Gastroesophageal sphincter (tissue), 4 donors: ENCODE data around the gene CDADC1. TPM values are rescaled to one million over a fixed set of nuclear protein-coding genes. Genes with fewer than 3 reads are reported as not detected.

Experiments used
- ATAC-seq: fragments of 150-250 bp; one replicate; pipeline ENCODE4 v1.9.1; 2016; ENCODE audit warnings: mild to moderate bottlenecking, moderate library complexity
- H3K27ac ChIP-seq, 4 donors: fragments of 200-600 bp; sonication (generic) in 3 of 4; 1 replicate in 3 of 4; 2 replicates in 1 of 4; pipeline ENCODE4 v1.5.1; 2016 to 2019
- H3K27me3 ChIP-seq: fragments of 200-600 bp; sonication (generic); one replicate; pipeline ENCODE4 v1.5.1; 2019
- H3K36me3 ChIP-seq, 2 donors: fragments of 200-600 bp; sonication (generic); one replicate each; pipeline ENCODE4 v1.5.1; 2019; ENCODE audit warnings: control low read depth in 1 of 2
- H3K4me1 ChIP-seq, 3 donors: fragments of 200-600 bp; sonication (generic); 1 replicate in 2 of 3; 2 replicates in 1 of 3; pipeline ENCODE4 v1.5.1; 2016 to 2019; ENCODE audit warnings: control low read depth in 2 of 3
- H3K4me3 ChIP-seq, 2 donors: fragments of 200-600 bp; sonication (generic); one replicate each; pipeline ENCODE4 v1.5.1; 2019; ENCODE audit warnings: mild to moderate bottlenecking in 1 of 2, moderate library complexity in 1 of 2
- H3K9me3 ChIP-seq, 3 donors: fragments of 200-600 bp; sonication (generic); one replicate each; pipeline ENCODE4 v1.5.1; 2017 to 2019; ENCODE audit warnings: control low read depth in 2 of 3
- CTCF ChIP-seq, 4 experiments: fragments of 200-600 bp in 2 of 4; fragments of 450-650 bp in 2 of 4; sonication (generic) in 1 of 4; IDR thresholded peaks; one replicate each; pipeline ENCODE4 v1.5.1; 2017 to 2019; ENCODE audit warnings: antibody characterized with exemption in 4 of 4, mild to moderate bottlenecking in 2 of 4, moderate library complexity in 2 of 4
- EP300 ChIP-seq: sonication (generic); formaldehyde crosslinking; IDR thresholded peaks from one replicate; pipeline ENCODE4 v1.6.1; 2017; ENCODE audit warnings: antibody characterized with exemption, mild to moderate bottlenecking
- POLR2A ChIP-seq, 2 donors: fragments of 450-650 bp; IDR thresholded peaks; one replicate each; pipeline ENCODE4 v1.6.1; 2017; ENCODE audit warnings: antibody characterized with exemption in 2 of 2, mild to moderate bottlenecking in 2 of 2, moderate library complexity in 1 of 2
- POLR2AphosphoS5 ChIP-seq: sonication (generic); formaldehyde crosslinking; IDR thresholded peaks from one replicate; pipeline ENCODE4 v1.6.1; 2017; ENCODE audit warnings: antibody characterized with exemption
- WGBS, 2 donors: methylation state at CpG; one replicate each; pipeline ENCODE4 v1.1.5; 2018; ENCODE audit warnings: low coverage in 1 of 2; 5-methylcytosine and 5-hydroxymethylcytosine counted together
- total RNA-seq, 4 donors: library from RNA; depleted of rRNA; stranded (reverse); fragments of >200 nt; gene quantifications; one replicate each; pipeline ENCODE4 v1.1.0, GENCODE V29; 2016

Gene CDADC1
- total RNA-seq, 4 donors from 2014 or later, result 5.8 to 9.3 (median 6.7) TPM

- WGBS, 2 donors, result 36 to 63% methylated on average over 1 to 4 of the region's 6 CpGs
- peak; percentile 6 for ATAC-seq
- Histone ChIP-seq H3K36me3 (peaks cover 0 to 35% of the 10 kb centered on the region in 2 donors), H3K4me3 (no peak overlapping the region), H3K27ac (peak overlapping the region; percentile 65 to 84 (median 76)), H3K27me3 (no peaks in the 10 kb centered on the region), H3K9me3 (no peaks in the 10 kb centered on the region), H3K4me1 (peaks cover 7 to 45% (median 15%) of the 10 kb centered on the region in 3 donors)
- TF ChIP-seq CTCF (IDR thresholded peaks at IDR 0.05), result no peak
- no peak for TF ChIP-seq POLR2A (IDR thresholded peaks at IDR 0.05)
- no peak for TF ChIP-seq POLR2AphosphoS5
- no peak for TF ChIP-seq EP300
Measured at GRCh38 chr13:49314344-49314882, 66.7 kb downstream of the CDADC1 start.

DNA sequence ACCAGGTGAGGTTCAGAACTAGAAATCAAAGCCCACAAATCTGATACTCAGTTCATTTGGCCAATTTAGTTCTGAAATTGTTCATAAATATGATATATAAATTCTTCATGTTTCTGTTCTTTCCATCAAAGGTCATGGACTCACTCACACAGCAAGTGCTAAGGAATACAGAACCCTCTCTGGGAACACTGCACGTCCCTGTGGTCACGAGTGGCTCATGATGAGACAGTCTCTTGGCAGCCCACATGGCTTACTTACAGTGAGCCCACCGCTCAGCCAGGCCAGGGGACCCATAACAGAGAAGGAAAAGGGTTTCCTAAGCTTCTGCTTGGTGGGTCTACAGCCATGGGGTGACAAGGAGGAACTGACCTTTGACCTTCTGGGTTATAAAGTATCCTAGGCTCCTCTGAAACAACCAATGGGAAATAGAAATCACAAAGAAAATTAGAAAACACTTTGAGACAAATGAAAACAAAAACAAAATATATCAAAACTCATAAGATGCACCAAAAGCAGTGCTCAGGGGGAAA lies 67.4 kb downstream of the CDADC1 start:
- Histone ChIP-seq H3K9me3 (no peaks in the 10 kb centered on the region), H3K4me3 (no peak overlapping the region), H3K27ac (peak overlapping the region in 3 of 4 donors; percentile 65 to 84 (median 79)), H3K27me3 (no peaks in the 10 kb centered on the region), H3K4me1 (peaks cover 7 to 45% (median 8%) of the 10 kb centered on the region in 3 donors), H3K36me3 (peaks cover 0 to 32% of the 10 kb centered on the region in 2 donors)
- TF ChIP-seq EP300 (no peak), POLR2AphosphoS5 (no peak), POLR2A (IDR thresholded peaks at IDR 0.05) (no peak), CTCF (IDR thresholded peaks at IDR 0.05) (no peak)
- WGBS, 2 donors, result 100% methylated on average over 3 of the region's 3 CpGs; no CpG with 5 or more reads in 1 of the 2 donors
- ATAC-seq, result no peak

GRCh38 chr13:49315756-49316482 lies 68.2 kb downstream of the CDADC1 start:
- H3K9me3 ChIP-seq, result no peaks in the 10 kb centered on the region
- WGBS, 2 donors, result 90 to 97% methylated on average over 4 to 5 of the region's 5 CpGs
- ATAC-seq, result no peak
- TF ChIP-seq EP300 (no peak), POLR2A (IDR thresholded peaks at IDR 0.05) (no peak), POLR2AphosphoS5 (no peak), CTCF (IDR thresholded peaks at IDR 0.05) (no peak)
- no peak overlapping the region for H3K4me3 ChIP-seq
- no peaks in the 10 kb centered on the region for H3K27me3 ChIP-seq
- H3K27ac ChIP-seq, result no peak overlapping the region
- H3K36me3 ChIP-seq, result peaks cover 0 to 24% of the 10 kb centered on the region in 2 donors
- peaks cover 7 to 43% (median 7%) of the 10 kb centered on the region in 3 donors for H3K4me1 ChIP-seq

DNA sequence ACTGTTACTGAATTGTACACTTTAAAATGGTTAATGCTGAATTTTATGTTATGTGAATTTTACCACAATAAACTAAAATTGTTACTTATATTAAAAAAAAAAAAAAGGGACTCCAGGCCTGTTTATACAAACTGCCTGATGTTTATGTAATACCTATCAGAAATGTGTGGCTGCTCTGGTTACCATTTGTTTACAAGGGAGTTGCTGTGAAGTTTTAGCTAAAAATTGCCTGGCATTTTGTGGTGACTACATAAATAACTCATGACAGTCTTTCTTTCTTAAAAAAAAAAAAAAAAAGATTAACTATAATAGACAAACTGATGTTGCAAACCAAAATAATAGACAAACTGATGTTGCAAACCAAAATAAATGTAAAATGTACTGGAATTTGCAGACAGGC lies 71.8 kb downstream of the CDADC1 start:
- TF ChIP-seq POLR2AphosphoS5, result peak; percentile 51
- no peak for TF ChIP-seq EP300
- Histone ChIP-seq H3K27ac (peak overlapping the region in 3 of 4 donors; percentile 33 to 64 (median 39)), H3K4me3 (no peak overlapping the region), H3K9me3 (no peaks in the 10 kb centered on the region), H3K27me3 (no peaks in the 10 kb centered on the region), H3K36me3 (peaks cover 0 to 44% of the 10 kb centered on the region in 2 donors), H3K4me1 (peaks cover 0 to 29% (median 3%) of the 10 kb centered on the region in 3 donors)
- peak; percentile 21 for ATAC-seq

DNA sequence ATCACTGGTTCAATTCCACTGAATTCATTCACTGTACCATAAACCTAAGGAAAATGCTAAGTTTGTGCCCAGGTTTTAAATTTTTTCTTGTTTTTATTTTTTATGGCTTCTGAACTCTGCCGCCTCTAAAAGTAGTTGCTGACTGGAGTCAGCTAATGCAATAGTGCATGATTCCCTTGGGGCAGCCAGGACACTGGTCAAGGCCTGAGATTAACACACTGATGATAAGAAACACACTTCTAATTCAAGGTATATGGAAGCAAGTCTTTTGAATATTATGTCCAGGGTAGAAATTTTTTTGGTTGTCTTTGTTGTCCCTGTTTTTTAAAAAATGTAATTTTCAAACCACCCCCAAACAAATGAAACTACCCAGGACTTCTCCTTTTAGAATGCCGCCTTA lies 72.2 kb downstream of the CDADC1 start:
- Histone ChIP-seq H3K27ac (peak overlapping the region in 2 of 4 donors; percentile 39 to 64), H3K36me3 (peaks cover 0 to 45% of the 10 kb centered on the region in 2 donors), H3K9me3 (no peaks in the 10 kb centered on the region), H3K27me3 (no peaks in the 10 kb centered on the region), H3K4me3 (no peak overlapping the region), H3K4me1 (peaks cover 0 to 25% (median 0%) of the 10 kb centered on the region in 3 donors)
- ATAC-seq, result peak; percentile 28
- no peak for TF ChIP-seq CTCF (IDR thresholded peaks at IDR 0.05)
- TF ChIP-seq POLR2AphosphoS5, result no peak
- TF ChIP-seq EP300, result no peak
- TF ChIP-seq POLR2A (IDR thresholded peaks at IDR 0.05), result no peak
- WGBS, 2 donors, result 68 to 83% methylated on average over 2 of the region's 2 CpGs
